Activated gamma-delta T cell (primary cell): ENCODE results near the gene RPUSD2.
A peak's percentile ranks its signal among the peaks of the same experiment; 100 is the strongest.

Experiments
- DNase-seq: peaks from one replicate; lab custom pipeline; 2025; lab: John Stamatoyannopoulos, UW
- total RNA-seq, 2 donors: gene quantifications; one replicate each; lab custom pipeline; 2026; lab: John Stamatoyannopoulos, UW

Gene RPUSD2, protein sequence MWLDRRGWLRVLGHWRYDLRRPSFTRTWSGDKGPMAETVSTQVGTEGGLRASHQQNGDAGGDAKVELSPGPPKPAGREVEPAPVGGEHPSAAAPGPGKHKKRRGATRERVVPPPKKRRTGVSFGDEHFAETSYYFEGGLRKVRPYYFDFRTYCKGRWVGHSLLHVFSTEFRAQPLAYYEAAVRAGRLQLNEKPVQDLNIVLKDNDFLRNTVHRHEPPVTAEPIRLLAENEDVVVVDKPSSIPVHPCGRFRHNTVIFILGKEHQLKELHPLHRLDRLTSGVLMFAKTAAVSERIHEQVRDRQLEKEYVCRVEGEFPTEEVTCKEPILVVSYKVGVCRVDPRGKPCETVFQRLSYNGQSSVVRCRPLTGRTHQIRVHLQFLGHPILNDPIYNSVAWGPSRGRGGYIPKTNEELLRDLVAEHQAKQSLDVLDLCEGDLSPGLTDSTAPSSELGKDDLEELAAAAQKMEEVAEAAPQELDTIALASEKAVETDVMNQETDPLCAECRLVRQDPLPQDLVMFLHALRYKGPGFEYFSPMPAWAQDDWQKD
- 20.9 to 24.5 reads per million in 2 donors for total RNA-seq

GRCh38 chr15:40569129-40569953, at the start of gene RPUSD2:
Gene RPUSD2 (plus strand): TSS chr15:40569299. CDS start chr15:40569338, 39 bp downstream.
- peak; percentile 84 for DNase-seq

GRCh38 chr15:40523611-40524010, 45.5 kb upstream of the RPUSD2 start:
- DNase-seq = no peak

DNA sequence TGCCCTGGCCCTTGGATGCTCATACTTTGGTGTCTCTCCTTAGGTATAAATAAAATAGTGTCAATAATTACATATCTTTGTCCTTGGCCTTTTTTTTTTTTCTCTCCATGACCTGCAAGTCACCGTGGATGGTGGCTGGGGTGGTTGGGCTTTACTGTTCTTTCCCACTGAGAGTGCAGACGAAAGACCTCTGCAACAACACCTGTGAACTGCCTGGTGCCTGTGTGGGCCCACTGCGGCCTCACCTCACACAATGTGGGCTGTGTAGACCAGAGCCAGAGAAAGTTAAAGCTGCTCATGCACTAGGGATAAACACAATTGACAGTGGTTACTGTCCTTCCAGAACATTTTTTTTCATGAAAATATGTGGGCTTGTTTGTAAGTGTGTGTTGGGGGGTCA, 43.2 kb upstream of the RPUSD2 start:
- DNase-seq = no peak

GRCh38 chr15:40528801-40529200, 40.3 kb upstream of the RPUSD2 start:
- no peak for DNase-seq

GRCh38 chr15:40533763-40534364, 35.2 kb upstream of the RPUSD2 start:
- no peak for DNase-seq

GRCh38 chr15:40534371-40534770, 34.7 kb upstream of the RPUSD2 start:
- no peak for DNase-seq

- DNase-seq = no peak
These were observed 32.6 kb upstream of the RPUSD2 start for GRCh38 chr15:40536501-40536900.

- DNase-seq = no peak
These were observed 30.1 kb upstream of the RPUSD2 start for GRCh38 chr15:40538976-40539375.

GRCh38 chr15:40543082-40543481, 26.0 kb upstream of the RPUSD2 start:
- DNase-seq = no peak

DNA sequence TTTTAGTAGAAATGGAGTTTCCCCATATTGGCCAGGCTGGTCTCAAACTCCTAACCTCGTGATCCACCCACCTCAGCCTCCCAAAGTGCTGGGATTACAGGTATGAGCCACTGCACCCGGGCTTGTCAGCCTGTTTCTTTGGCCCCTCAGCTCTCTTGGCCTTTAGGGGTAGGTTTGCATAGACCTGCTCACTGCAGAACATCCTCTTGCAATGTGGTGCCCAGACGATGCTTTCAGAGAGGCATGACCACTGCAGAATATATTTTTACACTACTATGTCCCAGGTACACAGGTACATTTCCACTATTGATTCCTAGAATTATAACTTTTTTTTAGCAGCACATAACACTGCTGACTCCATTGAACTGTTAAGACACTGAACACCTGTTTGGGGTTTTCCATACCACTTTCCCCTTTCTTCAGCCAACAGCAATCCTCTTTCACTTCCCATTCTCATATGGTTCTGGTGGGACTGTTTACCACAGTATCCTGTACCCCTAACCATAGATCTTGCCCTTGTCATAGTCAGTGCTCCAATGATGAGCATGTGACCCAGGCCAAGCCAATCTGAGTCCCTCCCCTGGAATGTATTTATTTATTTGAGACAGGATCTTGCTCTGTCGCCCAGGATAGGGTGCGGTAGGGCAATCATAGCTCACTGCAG, 25.3 kb upstream of the RPUSD2 start:
- no peak for DNase-seq

DNA sequence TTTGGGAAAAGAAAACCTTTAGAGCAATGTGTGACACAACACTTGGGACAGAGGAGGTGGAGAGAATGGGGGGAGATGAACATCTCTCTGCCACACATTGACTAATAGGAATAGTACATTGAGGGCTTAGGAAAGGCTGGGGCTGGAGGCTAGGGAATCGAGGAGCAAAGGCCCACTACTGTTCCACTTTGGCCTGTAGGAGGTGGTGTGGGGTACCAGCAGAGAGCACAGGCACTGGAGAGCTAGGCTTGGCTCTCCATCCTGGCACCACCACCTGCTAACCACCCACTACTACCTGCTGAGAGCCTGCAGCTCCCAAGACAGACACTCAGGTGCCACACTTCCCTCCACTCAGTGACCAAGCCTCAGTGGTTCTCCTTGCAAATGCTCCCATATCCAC, 23.6 kb upstream of the RPUSD2 start:
- DNase-seq = no peak

DNA sequence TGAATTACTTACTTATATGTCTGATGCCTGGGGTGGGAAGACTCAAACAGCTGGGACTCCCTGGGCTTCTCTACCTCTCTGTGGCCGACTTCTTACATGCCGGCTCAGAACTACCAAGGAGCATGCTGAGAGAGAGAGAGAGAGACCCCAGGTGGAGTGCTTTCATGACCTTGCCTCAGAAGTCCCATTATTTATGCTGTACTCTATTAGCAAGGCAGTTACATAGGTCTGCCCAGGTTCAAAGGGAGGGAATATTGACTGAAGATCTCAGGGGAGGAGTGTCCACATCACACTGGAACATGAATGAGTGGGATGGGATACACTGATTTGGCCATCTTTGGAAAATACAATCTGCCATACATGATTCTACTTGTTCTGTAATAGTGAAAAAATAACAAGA, 20.5 kb upstream of the RPUSD2 start:
- DNase-seq = no peak

GRCh38 chr15:40549894-40550293, 19.2 kb upstream of the RPUSD2 start:
- no peak for DNase-seq

GRCh38 chr15:40550341-40551037, 18.6 kb upstream of the RPUSD2 start:
- no peak for DNase-seq

- no peak for DNase-seq
These were observed 15.0 kb upstream of the RPUSD2 start for GRCh38 chr15:40554161-40554525.

DNA sequence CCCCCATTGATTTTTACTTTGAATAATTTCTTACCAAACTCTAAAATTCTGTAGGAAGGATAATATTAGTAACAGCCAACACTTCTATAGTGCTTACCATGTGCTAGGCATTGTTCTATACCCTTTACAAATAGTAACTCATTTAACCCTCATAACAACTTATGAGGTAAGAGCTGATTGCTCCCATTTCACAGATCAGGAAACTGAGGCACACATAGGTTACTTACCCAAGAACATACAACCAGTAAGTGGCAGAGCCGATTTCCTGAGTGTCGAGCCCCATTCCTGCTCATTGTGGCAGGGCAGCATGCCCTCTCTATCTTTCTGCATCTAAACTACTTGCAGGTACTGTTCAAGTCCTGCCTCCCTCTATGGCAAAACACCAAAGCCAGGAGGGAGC, 13.2 kb upstream of the RPUSD2 start:
- no peak for DNase-seq

GRCh38 chr15:40558952-40559742, 10.0 kb upstream of the RPUSD2 start:
- no peak for DNase-seq

DNA sequence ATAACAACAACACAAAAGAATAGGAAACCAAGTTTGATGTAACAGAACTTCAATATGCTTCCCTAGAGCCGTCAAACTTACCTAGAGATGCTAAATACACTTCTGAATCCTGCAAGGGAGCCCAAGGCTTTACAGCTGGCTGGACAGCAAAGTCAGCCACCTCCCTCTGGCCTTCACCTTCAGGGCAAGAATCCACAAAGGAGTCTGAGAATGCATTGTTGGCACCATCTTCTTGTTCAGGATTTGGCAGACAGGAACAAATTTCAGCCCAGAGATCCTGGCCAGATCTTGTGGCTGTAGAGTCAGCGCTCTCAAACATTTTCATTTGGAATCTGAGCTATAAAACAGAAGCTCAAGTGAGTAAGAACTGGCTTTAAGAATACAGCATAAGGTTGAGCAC, 6.4 kb upstream of the RPUSD2 start:
- DNase-seq = no peak

DNA sequence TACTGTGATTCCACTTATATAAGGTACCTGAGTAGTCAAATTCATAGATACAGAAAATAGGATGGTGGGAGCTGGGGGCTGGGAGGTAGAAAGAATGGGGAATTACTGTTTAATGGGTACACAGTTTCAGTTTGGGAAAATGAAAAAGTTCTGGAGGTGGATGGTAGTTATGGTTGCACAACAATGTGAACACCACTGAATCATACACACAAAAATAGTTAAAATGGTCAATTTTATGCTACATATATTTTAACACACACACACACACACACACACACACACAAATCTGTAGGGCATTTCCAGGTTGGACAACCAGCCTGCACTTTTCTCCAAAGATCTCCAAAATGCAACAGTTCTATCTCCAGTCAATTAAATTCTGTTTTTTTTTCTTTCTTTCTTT, 5.7 kb upstream of the RPUSD2 start:
- no peak for DNase-seq

DNA sequence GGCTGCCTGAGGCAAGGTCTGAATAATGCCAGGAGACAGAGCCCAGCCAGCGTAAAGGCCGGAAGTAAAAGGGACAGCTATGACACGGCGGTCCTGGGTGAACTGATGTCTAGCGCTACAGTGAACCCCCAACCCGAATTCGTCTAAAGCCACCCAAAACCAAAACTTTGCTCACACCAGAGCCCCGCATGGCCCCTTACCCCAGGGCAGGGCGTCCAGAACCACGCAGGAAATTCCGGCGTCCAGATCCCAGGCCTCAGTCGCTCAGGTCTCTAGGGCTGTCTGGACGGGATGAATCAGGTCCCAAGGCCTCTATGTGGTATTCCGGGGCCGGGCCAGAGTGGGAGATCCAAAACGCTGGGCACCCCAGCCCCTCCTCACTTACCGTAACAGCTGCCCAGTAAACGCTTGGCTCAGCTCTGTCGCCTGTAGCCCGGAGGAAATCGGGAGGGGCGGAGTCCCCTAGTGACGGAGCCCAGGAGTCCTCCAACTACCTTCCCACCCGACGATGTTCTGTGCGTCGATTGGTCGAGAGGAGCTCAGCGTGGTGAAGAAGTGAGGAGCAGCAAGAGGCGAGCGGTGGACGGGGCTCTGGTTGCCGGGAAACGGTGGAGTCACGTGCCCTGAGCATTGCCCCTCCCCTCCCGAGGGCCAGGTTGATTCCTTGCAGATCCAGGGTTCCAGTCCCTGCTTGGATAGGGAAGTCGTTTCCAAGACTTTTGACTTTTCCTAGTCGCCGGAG, 4.3 kb upstream of the RPUSD2 start, which contains the start of gene CCDC32:
TSS of gene CCDC32 (minus strand) at position 452 of the 742 bp plus-strand sequence. CDS start 2,027 bp downstream, outside the sequence.
- DNase-seq = peak; percentile 72
